Measurements from ENCODE around the gene PPARA.

DNA sequence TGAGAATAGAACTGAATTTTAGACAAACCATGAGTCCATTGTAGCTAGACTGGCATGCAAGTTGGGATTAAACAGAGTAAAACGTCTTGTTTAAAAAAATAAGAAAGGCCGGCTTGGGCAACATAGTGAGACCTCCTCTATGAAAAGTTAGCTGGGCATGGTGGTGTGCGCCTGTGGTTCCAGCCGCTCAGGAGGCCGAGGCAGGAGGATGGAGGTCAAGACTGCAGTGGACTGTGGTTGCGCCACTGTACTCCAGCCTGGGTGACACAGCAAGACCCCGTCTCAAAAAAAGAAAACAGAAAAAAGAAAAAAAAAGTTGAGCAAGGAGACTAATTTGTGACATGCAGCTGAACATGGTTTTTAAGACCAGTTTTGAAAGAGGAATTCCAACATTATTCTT lies 76.3 kb downstream of the PPARA start:
- TF ChIP-seq POLR2AphosphoS5 (IDR thresholded peaks at IDR 0.05; ENCODE audit: low read depth, low read length) (no peak), POLR2A (IDR thresholded peaks at IDR 0.05; ENCODE audit: low read depth, low read length) (no peak), TAF1 (IDR thresholded peaks at IDR 0.05; ENCODE audit: borderline replicate concordance, low read depth, low read length) (no peak)

All from GM12892 (cell line).